PC-3 (cell line): Measurements from ENCODE around the gene CYP46A1. TPM values are rescaled to one million over a fixed set of nuclear protein-coding genes. Genes with fewer than 3 reads are reported as not detected.

ENCODE experiments used
- ATAC-seq: fragments of 200-7000 bp; cut with Tn5 transposase; 2 replicates; pipeline ENCODE4 v1.9.1; 2020; ENCODE audit warnings: mild to moderate bottlenecking, moderate library complexity
- BruUV-seq: library from RNA; stranded (reverse); fragments of 400-500 nt; replicated peaks from 2 replicates; lab custom pipeline; 2021; lab: Mats Ljungman, UMichigan
- CTCF ChIA-PET: fragments of 300-600 bp; sonication (Branson Sonifier 250); formaldehyde crosslinking; loops from one replicate; lab custom pipeline; 2022; ENCODE audit warnings: antibody characterized with exemption; lab: Charles Lee
- POLR2A ChIA-PET: fragments of 300-600 bp; sonication (Branson Sonifier 250); formaldehyde crosslinking; loops from one replicate; lab custom pipeline; 2022; ENCODE audit warnings: antibody characterized with exemption; ENCODE audit not compliant: unreplicated experiment; lab: Charles Lee
- DNase-seq: peaks from one replicate; pipeline ENCODE4 v3.0.0-alpha.2; 2015
- H2AFZ ChIP-seq: fragments of 300-600 bp; sonication (generic); 2 replicates; pipeline ENCODE4 v1.6.0; 2016; ENCODE audit warnings: antibody characterized with exemption, low read length
- H3F3A ChIP-seq: fragments of 300-600 bp; sonication (generic); one replicate; pipeline ENCODE4 v1.6.0; 2017; ENCODE audit warnings: antibody characterized with exemption, low read length, control low read depth, mild to moderate bottlenecking; ENCODE audit not compliant: unreplicated experiment
- H3K27ac ChIP-seq: fragments of 300-600 bp; sonication (generic); 2 replicates; pipeline ENCODE4 v1.5.1; 2016; ENCODE audit warnings: mild to moderate bottlenecking, low read length
- H3K27me3 ChIP-seq: fragments of 300-600 bp; sonication (generic); 2 replicates; pipeline ENCODE4 v1.6.1; 2016; ENCODE audit warnings: low read length, mixed read lengths
- H3K36me3 ChIP-seq: fragments of 300-600 bp; sonication (generic); 2 replicates; pipeline ENCODE4 v1.6.1; 2016; ENCODE audit warnings: low read depth, mixed run types, low read length, mixed read lengths
- H3K4me1 ChIP-seq: fragments of 300-600 bp; sonication (generic); 2 replicates; pipeline ENCODE4 v1.5.1; 2016; ENCODE audit warnings: low read length; ENCODE audit not compliant: insufficient read depth
- H3K4me2 ChIP-seq: fragments of 300-600 bp; sonication (generic); 2 replicates; pipeline ENCODE4 v1.6.0; 2016; ENCODE audit warnings: low read length
- H3K4me3 ChIP-seq: fragments of 300-600 bp; sonication (generic); 2 replicates; pipeline ENCODE4 v1.5.1; 2016; ENCODE audit warnings: mild to moderate bottlenecking, low read length, mixed read lengths
- H3K79me2 ChIP-seq: fragments of 300-600 bp; sonication (generic); 2 replicates; pipeline ENCODE4 v1.6.1; 2017; ENCODE audit warnings: low read length, mixed read lengths
- H3K9ac ChIP-seq: fragments of 300-600 bp; sonication (generic); 2 replicates; pipeline ENCODE4 v1.6.0; 2016; ENCODE audit warnings: mild to moderate bottlenecking, low read length
- H3K9me2 ChIP-seq: fragments of 300-600 bp; sonication (generic); replicated peaks from 2 replicates; pipeline ENCODE4 v1.6.1; 2016; ENCODE audit warnings: mixed run types, low read length, mixed read lengths
- H3K9me3 ChIP-seq: fragments of 300-600 bp; sonication (generic); 2 replicates; pipeline ENCODE4 v1.6.1; 2016; ENCODE audit warnings: low read length, mixed read lengths
- H4K20me1 ChIP-seq: fragments of 300-600 bp; sonication (generic); 2 replicates; pipeline ENCODE4 v1.6.1; 2016; ENCODE audit warnings: low read length, mixed read lengths
- EZH2 ChIP-seq: fragments of 300-600 bp; sonication (generic); IDR thresholded peaks from one replicate; pipeline ENCODE4 v1.6.1; 2017; ENCODE audit warnings: antibody characterized with exemption, mild to moderate bottlenecking, low read length; ENCODE audit not compliant: unreplicated experiment
- EZH2phosphoT487 ChIP-seq: fragments of 300-600 bp; sonication (generic); IDR thresholded peaks from 2 replicates; pipeline ENCODE4 v1.6.1; 2018; ENCODE audit warnings: mild to moderate bottlenecking, antibody characterized with exemption, low read length, borderline replicate concordance
- intact Hi-C: fragments of 100-400 bp; cut with micrococcal nuclease; formaldehyde crosslinking; loops from 2 replicates; pipeline ENCODE4 v1.9.0; 2023
- total RNA-seq: library from RNA; depleted of rRNA; stranded (reverse); fragments of >200 nt; gene quantifications from 2 replicates; pipeline ENCODE4 v1.2.3, GENCODE V29; 2014
- TF ChIP-seq, protein P1 (sequence below): fragments of 300-600 bp; sonication (generic); conservative IDR thresholded peaks from 2 replicates; pipeline ENCODE4 v1.5.1; 2017; ENCODE audit warnings: antibody characterized with exemption, low read depth, mild to moderate bottlenecking, low read length

CYP46A1 gene
- total RNA-seq, 1 experiment from 2014 or later = 1.2 TPM

DNA sequence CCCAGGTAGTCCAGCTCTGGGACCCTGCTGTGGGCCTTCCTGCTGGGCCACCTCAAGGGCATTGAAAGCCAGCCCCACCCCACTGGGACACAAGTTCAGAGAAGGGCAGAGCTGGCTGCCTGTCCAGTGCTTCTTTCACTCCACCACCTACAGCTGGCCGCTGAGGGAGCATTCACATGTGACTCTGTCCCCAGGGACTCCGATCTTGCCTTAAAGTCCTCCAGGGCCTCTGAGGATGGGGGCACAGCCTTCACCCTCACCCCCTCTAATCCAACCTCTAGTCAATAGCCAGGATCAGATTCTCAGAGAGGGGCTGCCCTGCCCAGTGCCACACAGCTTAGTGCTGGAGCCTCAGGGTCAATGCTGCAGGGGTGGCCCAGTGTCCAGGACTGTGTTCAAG lies 5.0 kb upstream of the CYP46A1 start:
- H3K4me1 ChIP-seq = no peaks in the 10 kb centered on the region; the same call in 1 of the 2 replicates
- TF ChIP-seq, protein P1, sequence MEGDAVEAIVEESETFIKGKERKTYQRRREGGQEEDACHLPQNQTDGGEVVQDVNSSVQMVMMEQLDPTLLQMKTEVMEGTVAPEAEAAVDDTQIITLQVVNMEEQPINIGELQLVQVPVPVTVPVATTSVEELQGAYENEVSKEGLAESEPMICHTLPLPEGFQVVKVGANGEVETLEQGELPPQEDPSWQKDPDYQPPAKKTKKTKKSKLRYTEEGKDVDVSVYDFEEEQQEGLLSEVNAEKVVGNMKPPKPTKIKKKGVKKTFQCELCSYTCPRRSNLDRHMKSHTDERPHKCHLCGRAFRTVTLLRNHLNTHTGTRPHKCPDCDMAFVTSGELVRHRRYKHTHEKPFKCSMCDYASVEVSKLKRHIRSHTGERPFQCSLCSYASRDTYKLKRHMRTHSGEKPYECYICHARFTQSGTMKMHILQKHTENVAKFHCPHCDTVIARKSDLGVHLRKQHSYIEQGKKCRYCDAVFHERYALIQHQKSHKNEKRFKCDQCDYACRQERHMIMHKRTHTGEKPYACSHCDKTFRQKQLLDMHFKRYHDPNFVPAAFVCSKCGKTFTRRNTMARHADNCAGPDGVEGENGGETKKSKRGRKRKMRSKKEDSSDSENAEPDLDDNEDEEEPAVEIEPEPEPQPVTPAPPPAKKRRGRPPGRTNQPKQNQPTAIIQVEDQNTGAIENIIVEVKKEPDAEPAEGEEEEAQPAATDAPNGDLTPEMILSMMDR = no peak
- TF ChIP-seq EZH2phosphoT487 (no peak), EZH2 (no peak)
- H3K27ac ChIP-seq = no peak overlapping the region
- peaks cover 18% of the 10 kb centered on the region; the same call in 1 of the 2 replicates for H3K9me3 ChIP-seq
- BruUV-seq = no TSS peak
- H3K9me2 ChIP-seq = no peaks in the 10 kb centered on the region
- no peaks in the 10 kb centered on the region for H3K27me3 ChIP-seq
- intact Hi-C loops = no loop called here
- no peak overlapping the region for H3K4me3 ChIP-seq
- H2AFZ ChIP-seq = no peak overlapping the region
- no peaks in the 10 kb centered on the region for H3K79me2 ChIP-seq
- DNase-seq (no peak), ATAC-seq (no peak)
- H3F3A ChIP-seq = no peaks in the 10 kb centered on the region
- no peak overlapping the region for H3K4me2 ChIP-seq
- no peaks in the 10 kb centered on the region for H4K20me1 ChIP-seq
- ChIA-PET POLR2A (no interaction called here), CTCF (no interaction called here)
- H3K9ac ChIP-seq = no peak overlapping the region
- no peaks in the 10 kb centered on the region for H3K36me3 ChIP-seq

DNA sequence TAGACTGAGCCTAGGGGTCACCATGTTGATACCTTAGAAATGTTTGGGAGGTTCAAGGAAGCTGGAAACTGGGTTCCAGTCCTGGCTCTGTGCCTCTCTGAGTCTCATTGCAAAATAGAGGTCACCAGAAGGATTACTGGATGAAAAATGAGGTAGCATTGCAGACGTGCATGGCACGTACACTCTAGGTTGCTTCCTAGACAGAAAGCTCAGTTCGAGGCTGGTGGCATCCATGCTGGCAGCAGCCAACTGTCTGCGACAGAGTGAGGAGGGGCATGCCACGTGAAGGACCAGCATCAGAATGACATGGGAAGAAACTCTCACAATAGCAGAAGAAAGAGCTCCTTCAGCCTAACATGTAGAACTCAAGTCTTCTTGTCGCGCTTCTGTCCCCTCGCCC lies 4.6 kb upstream of the CYP46A1 start:
- BruUV-seq = no TSS peak
- CTCF ChIA-PET = no interaction called here
- no peak overlapping the region for H3K4me2 ChIP-seq
- no peak overlapping the region for H3K27ac ChIP-seq
- POLR2A ChIA-PET = no interaction called here
- H3K27me3 ChIP-seq = no peaks in the 10 kb centered on the region
- no peaks in the 10 kb centered on the region for H3K9me2 ChIP-seq
- no peak overlapping the region for H2AFZ ChIP-seq
- H3F3A ChIP-seq = no peaks in the 10 kb centered on the region
- H3K36me3 ChIP-seq = no peaks in the 10 kb centered on the region
- DNase-seq (no peak), ATAC-seq (no peak)
- H3K79me2 ChIP-seq = no peaks in the 10 kb centered on the region
- H3K9ac ChIP-seq = no peak overlapping the region
- no peaks in the 10 kb centered on the region for H4K20me1 ChIP-seq
- intact Hi-C loops = no loop called here
- peaks cover under 1% of the 10 kb centered on the region; the same call in 1 of the 2 replicates for H3K4me1 ChIP-seq
- no peak for TF ChIP-seq EZH2phosphoT487
- peaks cover 18% of the 10 kb centered on the region; the same call in 1 of the 2 replicates for H3K9me3 ChIP-seq
- H3K4me3 ChIP-seq = no peak overlapping the region

DNA sequence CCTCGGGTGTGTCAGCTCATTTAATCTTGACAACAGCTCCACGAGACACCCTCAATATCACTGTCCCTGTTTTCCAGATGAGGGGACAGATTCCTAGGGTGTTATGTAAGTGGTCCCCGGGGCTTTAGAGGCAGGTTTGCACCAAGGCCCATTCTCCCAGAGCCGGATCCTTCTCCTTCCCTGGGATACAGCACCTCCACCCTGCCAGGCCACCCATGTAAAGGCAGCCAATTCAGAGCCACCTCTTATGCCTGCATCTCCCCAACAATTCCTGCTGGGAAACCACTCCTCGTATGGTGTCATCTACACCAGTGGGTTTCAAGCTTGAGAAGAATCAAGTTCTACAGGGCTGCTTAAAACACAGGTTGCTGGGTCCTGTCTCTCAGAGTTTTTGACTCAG lies 4.1 kb upstream of the CYP46A1 start:
- Histone ChIP-seq H4K20me1 (no peaks in the 10 kb centered on the region), H3K9me3 (peaks cover 18% of the 10 kb centered on the region; the same call in 1 of the 2 replicates), H2AFZ (no peak overlapping the region), H3F3A (no peaks in the 10 kb centered on the region), H3K4me3 (no peak overlapping the region), H3K27me3 (no peaks in the 10 kb centered on the region), H3K79me2 (no peaks in the 10 kb centered on the region), H3K4me1 (peaks cover 4% of the 10 kb centered on the region; the same call in 1 of the 2 replicates), H3K27ac (no peak overlapping the region), H3K9me2 (no peaks in the 10 kb centered on the region), H3K36me3 (no peaks in the 10 kb centered on the region), H3K4me2 (no peak overlapping the region), H3K9ac (no peak overlapping the region)
- TF ChIP-seq EZH2phosphoT487 = no peak
- no peak for TF ChIP-seq EZH2
- TF ChIP-seq, protein P1 = no peak
- ATAC-seq (no peak), DNase-seq (no peak)
- intact Hi-C loops = no loop called here
- ChIA-PET POLR2A (no interaction called here), CTCF (no interaction called here)
- no TSS peak for BruUV-seq
